DMS153 treated with DMSO at 0.1 percent for 48 hours (cell line): ENCODE measurements around the gene FAR2.

Source experiments
- DNase-seq: peaks from one replicate; lab custom pipeline; 2025; ENCODE audit not compliant: unreplicated experiment; lab: John Stamatoyannopoulos, UW

FAR2 gene

GRCh38 chr12:29200586-29200985, 51.5 kb downstream of the FAR2 start:
- DNase-seq = peak; percentile 26

- DNase-seq = no peak
These were observed 52.2 kb downstream of the FAR2 start for GRCh38 chr12:29201296-29201695.

GRCh38 chr12:29201746-29202145, 52.7 kb downstream of the FAR2 start:
- DNase-seq = no peak

GRCh38 chr12:29204521-29204920, 55.4 kb downstream of the FAR2 start:
- no peak for DNase-seq

GRCh38 chr12:29207120-29207519, 58.0 kb downstream of the FAR2 start:
- no peak for DNase-seq

- DNase-seq = no peak
These were observed 59.0 kb downstream of the FAR2 start for GRCh38 chr12:29208060-29208459.

GRCh38 chr12:29208936-29209701, 60.0 kb downstream of the FAR2 start:
- DNase-seq = no peak

GRCh38 chr12:29211696-29212095, 62.6 kb downstream of the FAR2 start:
- DNase-seq = no peak

- no peak for DNase-seq
These were observed 63.8 kb downstream of the FAR2 start for GRCh38 chr12:29212682-29213403.

GRCh38 chr12:29216266-29216665, 67.2 kb downstream of the FAR2 start:
- DNase-seq = no peak

GRCh38 chr12:29216797-29217575, 67.9 kb downstream of the FAR2 start:
- no peak for DNase-seq

GRCh38 chr12:29220632-29221336, 71.7 kb downstream of the FAR2 start:
- DNase-seq = no peak

- no peak for DNase-seq
These were observed 73.1 kb downstream of the FAR2 start for GRCh38 chr12:29222200-29222599.

- no peak for DNase-seq
These were observed 74.3 kb downstream of the FAR2 start for GRCh38 chr12:29223426-29223825.

GRCh38 chr12:29223956-29224543, 75.0 kb downstream of the FAR2 start:
- DNase-seq = no peak

GRCh38 chr12:29224572-29224971, 75.5 kb downstream of the FAR2 start:
- no peak for DNase-seq

- no peak for DNase-seq
These were observed 76.8 kb downstream of the FAR2 start for GRCh38 chr12:29225834-29226233.

GRCh38 chr12:29226616-29227015, 77.5 kb downstream of the FAR2 start:
- no peak for DNase-seq

- DNase-seq = no peak
These were observed 79.5 kb downstream of the FAR2 start for GRCh38 chr12:29228474-29229157.

- DNase-seq = no peak
These were observed 80.1 kb downstream of the FAR2 start for GRCh38 chr12:29229158-29229505.
